AG09309 (cell line): ENCODE measurements around the gene CDH4.
A peak's percentile ranks its signal among the peaks of the same experiment; 100 is the strongest.

Experiments used
- DNase-seq: peaks from one replicate; pipeline ENCODE4 v3.0.0-alpha.2; 2010; ENCODE audit warnings: low read depth
- H3K4me3 ChIP-seq: 2 replicates; pipeline ENCODE4 v1.5.1; 2011; ENCODE audit warnings: mild to moderate bottlenecking, low read depth, low read length, moderate library complexity; ENCODE audit not compliant: control insufficient read depth
- CTCF ChIP-seq: IDR thresholded peaks from 2 replicates; pipeline ENCODE4 v1.5.1; 2011; ENCODE audit warnings: mild to moderate bottlenecking, low read depth, low read length, inconsistent platforms; ENCODE audit not compliant: insufficient read depth, control insufficient read depth; ENCODE audit errors: missing control alignments

Gene CDH4

DNA sequence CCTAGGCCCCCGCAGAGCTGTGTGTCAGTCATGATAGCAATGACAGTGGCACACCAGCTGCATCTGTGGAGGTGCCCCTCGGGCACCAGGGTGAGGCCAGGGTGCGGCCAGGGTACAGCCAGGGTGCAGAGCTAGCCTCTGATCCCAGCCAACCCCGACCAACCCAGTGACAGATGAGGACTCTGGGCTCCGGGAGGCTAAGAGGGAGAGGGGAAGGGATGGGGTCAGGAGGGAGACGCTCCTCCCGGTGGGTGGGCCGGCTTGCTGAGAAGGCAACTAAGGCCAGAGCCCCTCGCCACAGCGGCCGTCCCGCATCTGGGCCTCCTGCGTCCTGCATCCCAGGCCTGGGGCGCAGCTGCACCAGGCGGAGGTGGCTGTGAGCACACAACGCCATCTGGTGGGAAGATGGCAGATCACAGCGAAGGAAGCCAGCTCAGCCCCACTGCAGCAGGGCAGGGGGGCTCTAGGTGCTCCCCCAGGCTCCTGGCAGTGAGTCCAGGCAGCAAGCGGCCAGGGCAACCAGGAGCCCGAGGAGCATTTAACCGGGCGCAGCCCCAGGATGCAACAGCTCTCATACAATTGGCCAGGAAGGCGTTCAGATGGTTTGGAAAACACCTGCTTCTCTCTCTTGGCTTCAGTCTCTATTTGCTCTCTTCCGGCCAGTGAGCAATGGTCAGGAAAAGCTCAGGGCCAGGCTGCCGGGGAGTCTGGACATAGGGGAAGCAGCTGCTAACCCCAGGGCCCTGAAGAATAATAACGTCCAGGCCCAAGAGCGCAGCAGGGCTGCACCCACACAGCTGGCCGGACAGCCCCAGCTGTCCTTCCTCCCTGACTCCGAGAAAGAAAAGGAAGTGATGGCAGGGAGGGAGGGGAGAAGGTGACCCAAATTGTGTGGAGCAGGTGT, 644.2 kb downstream of the CDH4 start:
- peak; percentile 92 for TF ChIP-seq CTCF
- H3K4me3 ChIP-seq: no peak overlapping the region
- no peak for DNase-seq

DNA sequence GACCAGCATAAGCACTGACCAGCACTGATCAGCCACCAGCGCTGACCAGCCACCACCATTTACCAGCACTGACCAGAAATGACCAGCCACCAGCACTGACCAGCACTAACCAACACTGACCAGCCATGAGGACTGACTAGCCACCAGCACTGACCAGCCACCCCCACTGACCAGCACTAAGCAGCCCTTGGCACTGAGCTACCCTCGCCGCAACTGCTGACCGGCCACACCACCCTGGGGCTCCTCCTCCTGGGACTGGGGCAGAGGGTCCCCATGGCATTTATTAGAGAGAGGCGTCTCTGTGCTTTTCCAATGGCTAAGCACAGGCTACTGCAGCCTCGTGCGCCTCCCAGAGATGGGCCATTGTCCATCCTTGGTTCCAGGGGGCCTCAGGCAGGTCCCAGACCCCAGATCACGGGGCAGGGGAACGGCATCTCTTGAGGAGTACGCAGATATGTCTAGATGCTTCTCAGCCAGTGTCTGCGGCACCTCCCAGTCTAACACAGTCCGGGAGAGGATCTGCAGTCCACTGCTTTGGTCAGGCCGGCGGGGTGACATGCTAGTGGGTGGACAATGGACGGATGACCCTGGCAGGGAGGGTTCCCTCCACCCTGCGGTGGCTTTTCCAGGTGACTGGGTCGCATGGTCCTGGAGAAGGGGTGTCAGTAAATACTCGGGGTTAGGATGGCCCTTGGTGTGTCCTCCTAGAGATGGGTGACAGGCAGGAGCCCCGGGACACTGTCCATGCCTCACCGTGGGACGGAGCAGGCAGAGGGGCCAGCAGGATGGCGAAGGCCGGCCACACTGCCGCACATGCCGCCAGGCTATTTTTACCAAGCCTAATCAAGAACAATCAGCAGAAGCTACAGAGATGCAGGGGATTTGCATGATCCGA, 645.6 kb downstream of the CDH4 start:
- no peak for TF ChIP-seq CTCF
- no peak for DNase-seq
- H3K4me3 ChIP-seq: no peak overlapping the region

DNA sequence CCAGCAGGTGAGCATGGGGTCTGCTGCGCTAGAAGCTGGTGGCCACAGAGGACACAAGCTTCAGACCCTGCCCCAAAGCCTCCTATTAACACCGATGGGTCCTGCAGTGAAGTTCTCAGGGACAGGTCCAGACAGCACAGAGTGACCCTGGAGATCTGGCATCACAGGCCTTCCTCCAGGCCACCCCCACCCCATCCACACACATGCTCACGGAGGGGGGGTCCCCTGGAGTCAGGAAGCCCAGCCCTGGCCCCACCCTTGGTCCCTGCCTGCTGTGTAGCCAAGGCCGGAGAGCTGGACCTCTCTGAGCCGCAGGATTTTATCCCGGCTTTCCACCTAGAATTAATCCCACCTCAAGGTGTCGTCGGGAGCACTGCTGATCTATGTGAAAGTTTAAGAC, 646.3 kb downstream of the CDH4 start:
- H3K4me3 ChIP-seq: no peak overlapping the region
- no peak for DNase-seq
- TF ChIP-seq CTCF: no peak

GRCh38 chr20:61900011-61900944, 648.2 kb downstream of the CDH4 start:
- TF ChIP-seq CTCF: no peak
- DNase-seq: no peak
- H3K4me3 ChIP-seq: no peak overlapping the region

DNA sequence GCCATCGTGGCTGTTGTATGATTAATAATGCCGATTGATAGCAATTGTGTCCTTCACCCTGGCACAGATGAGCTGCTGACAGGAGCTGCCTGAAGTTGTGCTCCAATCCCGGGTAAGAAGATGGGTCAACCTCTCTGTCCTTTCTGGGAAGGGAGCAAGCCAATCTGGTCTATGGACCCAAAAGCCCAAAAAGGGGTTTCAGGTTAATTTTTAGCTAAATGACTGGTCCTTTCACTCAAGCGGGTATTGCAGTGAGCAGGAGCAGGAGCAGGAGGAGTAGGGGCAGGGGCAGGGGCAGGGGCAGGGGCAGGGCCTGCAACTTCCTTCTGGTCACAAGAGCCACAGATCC, 648.9 kb downstream of the CDH4 start:
- no peak for DNase-seq
- H3K4me3 ChIP-seq: no peak overlapping the region
- TF ChIP-seq CTCF: no peak
